ENCODE data around the gene NRXN3. TPM values are rescaled to one million over a fixed set of nuclear protein-coding genes. Genes with fewer than 3 reads are reported as not detected.

The NRXN3 gene
- total RNA-seq, 1 experiment from 2014 or later, result 0.07 TPM

- peaks cover 3% of the 10 kb centered on the region; the same call in 1 of the 2 replicates for H3K27me3 ChIP-seq
- no peaks in the 10 kb centered on the region for H3K36me3 ChIP-seq
- peak overlapping the region; percentile 40 for H3K4me3 ChIP-seq
- H3K9me3 ChIP-seq, result no peaks in the 10 kb centered on the region
- peak; percentile 73 for DNase-seq
Measured at GRCh38 chr14:79278798-79279644, 1108.8 kb downstream of the NRXN3 start.

- Histone ChIP-seq H3K27me3 (peaks cover 3% of the 10 kb centered on the region; the same call in 1 of the 2 replicates), H3K9me3 (no peaks in the 10 kb centered on the region), H3K4me3 (peak overlapping the region; percentile 40), H3K36me3 (no peaks in the 10 kb centered on the region)
- DNase-seq, result no peak
Measured at GRCh38 chr14:79279645-79280597, 1109.7 kb downstream of the NRXN3 start.

GRCh38 chr14:79281244-79282152 lies 1111.3 kb downstream of the NRXN3 start:
- Histone ChIP-seq H3K27me3 (peaks cover 3% of the 10 kb centered on the region; the same call in 1 of the 2 replicates), H3K4me3 (no peak overlapping the region), H3K36me3 (no peaks in the 10 kb centered on the region), H3K9me3 (no peaks in the 10 kb centered on the region)
- DNase-seq, result no peak

DNA sequence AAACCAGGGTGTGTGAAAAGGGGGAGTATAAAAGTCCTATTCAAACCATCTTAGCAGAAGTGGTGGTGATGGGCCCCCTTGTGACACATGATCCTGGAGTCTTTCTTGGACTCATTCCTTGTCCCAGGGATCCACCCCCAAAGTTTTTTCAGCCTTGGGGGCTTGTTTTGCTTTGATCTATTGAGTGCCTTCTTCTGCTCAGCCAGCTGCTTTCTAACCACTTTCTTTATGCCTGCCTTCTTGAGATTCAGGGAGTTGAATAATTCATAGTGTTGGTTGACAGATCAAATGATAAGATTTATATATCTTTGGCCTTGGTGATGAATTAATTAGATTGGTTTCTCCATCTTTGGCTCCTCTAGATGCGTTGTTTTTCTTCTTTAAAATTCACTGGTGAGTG lies 1114.4 kb downstream of the NRXN3 start:
- Histone ChIP-seq H3K4me3 (no peak overlapping the region), H3K9me3 (no peaks in the 10 kb centered on the region), H3K27me3 (peaks cover 3% of the 10 kb centered on the region; the same call in 1 of the 2 replicates), H3K36me3 (no peaks in the 10 kb centered on the region)
- DNase-seq, result no peak

DNA sequence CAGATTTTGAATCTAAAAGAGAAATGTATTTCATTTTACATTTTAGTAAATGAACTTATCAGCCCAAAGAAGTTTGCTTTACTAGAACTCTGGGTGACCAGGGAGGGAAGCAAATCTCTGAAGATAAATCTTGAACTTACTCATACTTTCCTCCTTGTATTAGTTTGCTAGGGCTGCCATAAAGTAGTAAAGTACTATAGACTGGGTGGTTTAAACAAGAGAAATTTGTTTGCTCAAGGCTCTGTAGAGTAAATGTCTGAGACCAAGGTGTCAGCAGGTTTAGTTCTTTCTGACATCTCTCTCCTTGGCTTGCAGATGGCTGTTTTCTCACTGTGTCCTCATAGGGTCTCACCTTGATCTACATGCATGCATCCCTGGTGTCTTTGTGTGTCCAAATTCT lies 1115.1 kb downstream of the NRXN3 start:
- H3K36me3 ChIP-seq, result no peaks in the 10 kb centered on the region
- no peak overlapping the region for H3K4me3 ChIP-seq
- H3K9me3 ChIP-seq, result no peaks in the 10 kb centered on the region
- no peak for DNase-seq
- peaks cover 3% of the 10 kb centered on the region; the same call in 1 of the 2 replicates for H3K27me3 ChIP-seq

GRCh38 chr14:79287976-79288375 lies 1117.8 kb downstream of the NRXN3 start:
- H3K27me3 ChIP-seq, result no peaks in the 10 kb centered on the region
- H3K9me3 ChIP-seq, result no peaks in the 10 kb centered on the region
- no peak for DNase-seq
- no peak overlapping the region for H3K4me3 ChIP-seq
- H3K36me3 ChIP-seq, result no peaks in the 10 kb centered on the region

GRCh38 chr14:79293482-79294177 lies 1123.5 kb downstream of the NRXN3 start:
- no peak overlapping the region for H3K4me3 ChIP-seq
- no peak for DNase-seq

GRCh38 chr14:79294499-79294898 lies 1124.3 kb downstream of the NRXN3 start:
- Histone ChIP-seq H3K27me3 (no peaks in the 10 kb centered on the region), H3K36me3 (no peaks in the 10 kb centered on the region), H3K4me3 (no peak overlapping the region), H3K9me3 (no peaks in the 10 kb centered on the region)
- DNase-seq, result no peak

More at GRCh38 chr14:79293482-79294177, 1123.5 kb downstream of the NRXN3 start:
- no peaks in the 10 kb centered on the region for H3K36me3 ChIP-seq
- no peaks in the 10 kb centered on the region for H3K9me3 ChIP-seq
- no peaks in the 10 kb centered on the region for H3K27me3 ChIP-seq

DNA sequence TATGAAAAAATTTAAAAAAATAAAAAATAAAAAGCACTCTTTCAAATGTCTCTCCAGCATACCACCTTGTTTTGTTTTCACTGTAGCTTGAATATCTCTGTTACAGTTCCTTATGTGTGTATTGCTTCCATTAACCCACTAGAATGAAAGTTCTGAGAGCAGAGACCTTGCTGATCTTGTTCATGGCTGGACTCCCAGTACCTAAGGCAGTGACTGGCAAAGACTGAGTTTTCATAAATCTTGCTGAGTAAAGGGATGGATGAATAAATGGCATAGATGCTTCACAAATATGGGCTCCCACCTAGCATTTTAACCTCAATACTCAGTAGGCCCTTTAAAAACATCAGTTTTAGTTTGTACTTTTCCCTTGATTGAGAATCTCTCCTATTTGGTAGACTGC lies 1125.2 kb downstream of the NRXN3 start:
- Histone ChIP-seq H3K27me3 (no peaks in the 10 kb centered on the region), H3K4me3 (no peak overlapping the region), H3K9me3 (no peaks in the 10 kb centered on the region), H3K36me3 (no peaks in the 10 kb centered on the region)
- DNase-seq, result no peak

DNA sequence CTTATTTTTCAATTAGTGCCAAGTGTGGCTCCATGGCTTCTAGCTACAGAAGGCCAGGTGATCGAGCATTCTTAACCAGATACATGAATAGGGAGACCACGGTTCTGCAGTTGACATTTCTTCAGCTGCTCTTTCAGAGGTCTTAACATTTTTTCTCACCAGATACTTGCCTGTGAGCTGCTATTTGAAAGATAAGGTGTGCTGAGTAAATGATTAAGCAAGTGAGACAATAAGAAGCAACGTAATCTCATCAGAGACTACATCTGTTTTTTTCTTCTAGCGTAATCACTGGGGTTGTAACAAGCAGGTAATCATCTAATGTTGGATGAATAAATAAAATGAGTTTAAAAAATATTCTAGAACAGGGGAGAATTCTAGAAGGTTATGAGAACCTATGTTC lies 1128.2 kb downstream of the NRXN3 start:
- DNase-seq, result no peak
- Histone ChIP-seq H3K27me3 (no peaks in the 10 kb centered on the region), H3K36me3 (no peaks in the 10 kb centered on the region), H3K9me3 (no peaks in the 10 kb centered on the region), H3K4me3 (no peak overlapping the region)

DNA sequence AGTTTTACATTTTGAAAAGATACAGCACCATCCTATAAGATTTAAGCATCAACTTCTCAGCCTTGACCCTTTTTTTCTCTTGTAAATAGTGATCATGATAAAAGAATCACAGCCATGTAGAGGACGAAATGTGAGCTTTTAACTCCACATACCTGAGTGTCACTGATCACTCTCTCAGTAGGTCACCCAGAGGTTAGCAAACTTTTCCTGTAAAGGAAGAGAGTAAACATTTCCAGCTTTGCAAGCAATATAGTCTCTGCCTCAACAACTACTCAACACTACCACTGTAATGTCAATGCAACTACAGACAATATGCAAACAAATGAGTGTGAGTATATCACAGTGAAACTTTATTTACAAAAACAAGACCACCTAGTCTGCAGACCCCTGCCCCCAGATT lies 1129.0 kb downstream of the NRXN3 start:
- no peak for DNase-seq
- Histone ChIP-seq H3K9me3 (no peaks in the 10 kb centered on the region), H3K36me3 (no peaks in the 10 kb centered on the region), H3K4me3 (no peak overlapping the region), H3K27me3 (no peaks in the 10 kb centered on the region)

DNA sequence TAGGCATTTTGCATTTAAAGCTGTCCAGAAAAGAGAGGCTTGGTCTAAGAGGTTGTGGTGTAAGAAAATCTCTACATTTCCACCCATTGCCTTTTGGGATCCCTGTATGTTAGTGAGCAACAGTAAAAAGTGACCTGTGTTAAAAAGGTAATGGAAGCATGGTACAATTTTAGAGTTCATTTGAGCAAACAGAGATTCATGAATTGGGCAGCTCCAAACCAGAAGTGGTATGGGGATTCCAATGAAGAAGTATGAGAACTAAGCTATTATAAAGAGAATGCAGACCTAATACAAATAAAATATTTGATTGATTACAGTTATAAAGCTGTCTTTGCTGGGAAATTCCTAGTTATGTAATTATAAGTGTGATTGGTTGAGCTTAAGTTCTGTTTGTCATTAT lies 1134.1 kb downstream of the NRXN3 start:
- no peaks in the 10 kb centered on the region for H3K36me3 ChIP-seq
- no peak for DNase-seq
- H3K4me3 ChIP-seq, result no peak overlapping the region
- no peaks in the 10 kb centered on the region for H3K9me3 ChIP-seq
- no peaks in the 10 kb centered on the region for H3K27me3 ChIP-seq

DNA sequence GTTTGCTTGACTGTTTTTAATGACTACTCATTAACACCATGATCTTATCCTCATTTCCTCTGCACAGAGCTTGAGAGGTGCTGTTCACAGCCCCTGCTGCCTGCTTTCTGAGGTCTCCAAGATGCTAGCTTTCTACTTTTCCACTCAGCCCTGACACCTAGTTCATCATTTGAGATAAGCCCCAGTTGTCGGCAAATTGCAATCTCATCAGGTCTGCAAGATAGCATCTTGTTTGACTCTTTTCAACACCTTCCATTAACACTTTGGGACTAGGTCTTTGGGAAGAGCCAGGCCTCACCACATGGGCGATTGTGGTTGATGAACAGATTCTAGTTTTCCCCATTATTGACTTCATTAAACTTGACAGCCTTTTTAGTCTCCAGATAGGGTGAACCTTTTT lies 1136.4 kb downstream of the NRXN3 start:
- Histone ChIP-seq H3K4me3 (no peak overlapping the region), H3K36me3 (no peaks in the 10 kb centered on the region), H3K9me3 (no peaks in the 10 kb centered on the region), H3K27me3 (no peaks in the 10 kb centered on the region)
- no peak for DNase-seq

- Histone ChIP-seq H3K4me3 (no peak overlapping the region), H3K36me3 (no peaks in the 10 kb centered on the region), H3K9me3 (no peaks in the 10 kb centered on the region), H3K27me3 (no peaks in the 10 kb centered on the region)
- no peak for DNase-seq
Measured at GRCh38 chr14:79318371-79318770, 1148.2 kb downstream of the NRXN3 start.

- H3K27me3 ChIP-seq, result no peaks in the 10 kb centered on the region
Measured at GRCh38 chr14:79320561-79320960, 1150.4 kb downstream of the NRXN3 start.

DNA sequence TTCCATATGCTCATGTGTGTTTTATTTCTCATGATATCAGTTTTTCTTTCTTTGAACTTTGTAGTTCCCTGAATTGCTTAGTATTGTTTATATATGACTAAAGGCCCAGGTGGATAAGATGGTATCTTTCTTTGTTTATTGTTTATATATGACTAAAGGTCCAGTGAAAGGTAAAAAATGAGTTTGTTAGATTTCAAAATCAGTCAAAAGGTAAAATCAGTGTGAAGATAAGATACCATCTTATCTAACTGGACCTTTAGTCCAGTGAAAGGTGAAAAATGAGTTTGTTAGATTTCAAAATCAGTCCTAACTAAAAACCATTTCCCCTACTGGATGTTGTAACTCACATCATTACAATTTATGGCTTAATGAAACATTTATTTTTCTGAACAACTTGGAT lies 1150.9 kb downstream of the NRXN3 start:
- no peaks in the 10 kb centered on the region for H3K27me3 ChIP-seq
- no peaks in the 10 kb centered on the region for H3K36me3 ChIP-seq
- DNase-seq, result no peak
- no peaks in the 10 kb centered on the region for H3K9me3 ChIP-seq
- H3K4me3 ChIP-seq, result no peak overlapping the region

More at GRCh38 chr14:79320561-79320960, 1150.4 kb downstream of the NRXN3 start:
- DNase-seq, result no peak
- H3K9me3 ChIP-seq, result no peaks in the 10 kb centered on the region
- H3K4me3 ChIP-seq, result no peak overlapping the region
- no peaks in the 10 kb centered on the region for H3K36me3 ChIP-seq

Data from MG63 (cell line).